HepG2 (cell line): ENCODE measurements around the gene RBCK1. TPM values are rescaled to one million over a fixed set of nuclear protein-coding genes. Genes with fewer than 3 reads are reported as not detected.

Experiments used
- ARID5B ChIP-seq: IDR thresholded peaks from 2 replicates; pipeline ENCODE4 v1.4.0; 2020; ENCODE audit warnings: mild to moderate bottlenecking, missing genetic modification reagents
- HNRNPK ChIP-seq: fragments of 200-400 bp; formaldehyde crosslinking; IDR thresholded peaks from 2 replicates; pipeline ENCODE4 v1.6.1; 2018; ENCODE audit warnings: low read length, low read depth, moderate library complexity, mild to moderate bottlenecking; ENCODE audit not compliant: poor library complexity, severe bottlenecking
- KMT2B ChIP-seq: IDR thresholded peaks from 2 replicates; pipeline ENCODE4 v1.6.1; 2016; ENCODE audit warnings: missing genetic modification reagents, missing compliant biosample characterization
- NR2F1 ChIP-seq, 2 experiments: fragments of 450-650 bp in 1 of 2; formaldehyde crosslinking in 1 of 2; IDR thresholded peaks; 2 replicates each; pipeline versions ENCODE4 v1.5.0 to v1.6.1; 2016 to 2020; ENCODE audit warnings: mild to moderate bottlenecking in 1 of 2, missing compliant biosample characterization in 1 of 2, missing genetic modification reagents in 1 of 2, moderate library complexity in 1 of 2
- PHF20 ChIP-seq: sonication (generic); formaldehyde crosslinking; IDR thresholded peaks from 2 replicates; pipeline ENCODE4 v1.5.0; 2020; ENCODE audit warnings: mild to moderate bottlenecking, missing genetic modification reagents
- RBM22 ChIP-seq: fragments of 200-400 bp; formaldehyde crosslinking; optimal IDR thresholded peaks from 2 replicates; pipeline ENCODE3; 2017; ENCODE audit warnings: mild to moderate bottlenecking, low read length, moderate library complexity
- SOX13 ChIP-seq, 3 experiments: fragments of 450-650 bp in 1 of 3; sonication (generic) in 1 of 3; formaldehyde crosslinking in 1 of 3; IDR thresholded peaks in 2 of 3; conservative IDR thresholded peaks in 1 of 3; 2 replicates each; pipeline versions ENCODE4 v1.5.0 to v1.6.1; 2016 to 2020; ENCODE audit warnings: antibody characterized with exemption in 1 of 3, mild to moderate bottlenecking in 1 of 3, missing compliant biosample characterization in 1 of 3, missing genetic modification reagents in 1 of 3, moderate library complexity in 1 of 3
- ZFP82 ChIP-seq: sonication (generic); formaldehyde crosslinking; IDR thresholded peaks from 2 replicates; pipeline ENCODE4 v1.5.1; 2020; ENCODE audit warnings: mild to moderate bottlenecking, missing genetic modification reagents, borderline replicate concordance
- ZNF160 ChIP-seq: sonication (generic); formaldehyde crosslinking; IDR thresholded peaks from 2 replicates; pipeline ENCODE4 v1.8.0; 2022; ENCODE audit warnings: mild to moderate bottlenecking, inconsistent platforms, missing genetic modification reagents
- ZNF280B ChIP-seq: sonication (generic); formaldehyde crosslinking; IDR thresholded peaks from 2 replicates; pipeline ENCODE4 v1.5.0; 2020; ENCODE audit warnings: missing genetic modification reagents, mild to moderate bottlenecking, borderline replicate concordance
- ZNF468 ChIP-seq: sonication (generic); formaldehyde crosslinking; IDR thresholded peaks from 2 replicates; pipeline ENCODE4 v1.8.0; 2022; ENCODE audit warnings: mild to moderate bottlenecking, moderate library complexity, missing genetic modification reagents
- ZNF556 ChIP-seq: sonication (generic); formaldehyde crosslinking; IDR thresholded peaks from 2 replicates; pipeline ENCODE4 v1.4.0; 2020; ENCODE audit warnings: mild to moderate bottlenecking, missing genetic modification reagents, borderline replicate concordance
- ZNF562 ChIP-seq: sonication (generic); formaldehyde crosslinking; IDR thresholded peaks from 2 replicates; pipeline ENCODE4 v1.8.0; 2022; ENCODE audit warnings: missing genetic modification reagents, borderline replicate concordance
- ZNF7 ChIP-seq: IDR thresholded peaks from 2 replicates; pipeline ENCODE4 v1.6.1; 2016; ENCODE audit warnings: missing biosample characterization, missing genetic modification reagents
- ZNF839 ChIP-seq: sonication (generic); formaldehyde crosslinking; IDR thresholded peaks from 2 replicates; pipeline ENCODE4 v1.4.0; 2020; ENCODE audit warnings: missing genetic modification reagents, mild to moderate bottlenecking, borderline replicate concordance
- ZSCAN5A ChIP-seq: sonication (generic); formaldehyde crosslinking; IDR thresholded peaks from 2 replicates; pipeline ENCODE4 v1.8.0; 2022; ENCODE audit warnings: mild to moderate bottlenecking, missing genetic modification reagents, borderline replicate concordance
- polyA plus RNA-seq, 8 experiments: library from polyadenylated mRNA; depleted of rRNA in 3 of 8; stranded (reverse) in 7 of 8; unstranded in 1 of 8; fragments of >200 nt; fragmentation: Illumina TruSeq in 4 of 8; extraction: Trizol in 4 of 8; gene quantifications; 2 replicates each; pipeline versions ENCODE4 v1.2.1 to v1.2.3, GENCODE V29; 2011 to 2016; ENCODE audit warnings: low read depth in 4 of 8, missing spikeins in 1 of 8, mixed read lengths in 1 of 8; ENCODE audit not compliant: insufficient read depth in 1 of 8
- total RNA-seq, 5 experiments: library from RNA; depleted of rRNA; stranded (reverse); fragments of >200 nt; fragmentation: Illumina TruSeq; extraction: Trizol; gene quantifications; 2 replicates each; pipeline ENCODE4 v1.2.3, GENCODE V29; 2016; ENCODE audit warnings: low read depth in 1 of 5

Gene RBCK1
- total and polyA plus RNA-seq, 2 of the 13 experiments (the other 11 are each of a cell fraction or from before 2014, with no cell fraction given): 149 to 215 TPM

GRCh38 chr20:415820-416322 lies 7.8 kb downstream of the RBCK1 start (continued):
- TF ChIP-seq ARID5B (CRISPR knock-in tag): no peak
- TF ChIP-seq ZNF839 (CRISPR knock-in tag): no peak
- TF ChIP-seq ZNF556 (CRISPR knock-in tag): no peak
- no peak for TF ChIP-seq ZNF7 (CRISPR knock-in tag)
- TF ChIP-seq ZNF160: 0 out of 2 replicates have a peak, but pooled peaks have one; percentile 3
- no peak for TF ChIP-seq SOX13 (IDR thresholded peaks at IDR 0.05)
- no peak for TF ChIP-seq SOX13 (CRISPR knock-in tag; conservative IDR thresholded peaks at IDR 0.05 in 1 of 2, IDR thresholded peaks at IDR 0.05 in 1 of 2)
- no peak for TF ChIP-seq ZNF468 (CRISPR knock-in tag)
- TF ChIP-seq ZFP82 (CRISPR knock-in tag): no peak
- no peak for TF ChIP-seq KMT2B (CRISPR knock-in tag)
- peak; percentile 99 for TF ChIP-seq ZSCAN5A (CRISPR knock-in tag)
- no peak for TF ChIP-seq HNRNPK
- TF ChIP-seq ZNF562 (CRISPR knock-in tag): no peak
- TF ChIP-seq ZNF280B (CRISPR knock-in tag): no peak
- peak; percentile 76 for TF ChIP-seq RBM22
- 0 out of 4 replicates have a peak, but pooled peaks of 1 of the 2 experiments have one; percentile 8 for TF ChIP-seq NR2F1 (CRISPR knock-in tag; IDR thresholded peaks at IDR 0.05)
- TF ChIP-seq PHF20: no peak
